ENCODE measurements around the gene FBXO30. TPM values are rescaled to one million over a fixed set of nuclear protein-coding genes. Genes with fewer than 3 reads are reported as not detected.

The FBXO30 gene, protein sequence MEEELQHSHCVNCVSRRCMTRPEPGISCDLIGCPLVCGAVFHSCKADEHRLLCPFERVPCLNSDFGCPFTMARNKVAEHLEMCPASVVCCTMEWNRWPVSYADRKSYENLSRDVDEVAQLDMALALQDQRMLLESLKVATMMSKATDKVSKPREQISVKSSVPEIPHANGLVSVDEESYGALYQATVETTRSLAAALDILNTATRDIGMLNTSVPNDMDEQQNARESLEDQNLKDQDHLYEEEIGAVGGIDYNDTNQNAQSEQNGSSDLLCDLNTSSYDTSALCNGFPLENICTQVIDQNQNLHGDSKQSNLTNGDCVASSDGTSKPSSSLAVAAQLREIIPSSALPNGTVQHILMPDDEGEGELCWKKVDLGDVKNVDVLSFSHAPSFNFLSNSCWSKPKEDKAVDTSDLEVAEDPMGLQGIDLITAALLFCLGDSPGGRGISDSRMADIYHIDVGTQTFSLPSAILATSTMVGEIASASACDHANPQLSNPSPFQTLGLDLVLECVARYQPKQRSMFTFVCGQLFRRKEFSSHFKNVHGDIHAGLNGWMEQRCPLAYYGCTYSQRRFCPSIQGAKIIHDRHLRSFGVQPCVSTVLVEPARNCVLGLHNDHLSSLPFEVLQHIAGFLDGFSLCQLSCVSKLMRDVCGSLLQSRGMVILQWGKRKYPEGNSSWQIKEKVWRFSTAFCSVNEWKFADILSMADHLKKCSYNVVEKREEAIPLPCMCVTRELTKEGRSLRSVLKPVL
- 1 to 10 TPM; 2.0 to 5.4 TPM for total RNA-seq

DNA sequence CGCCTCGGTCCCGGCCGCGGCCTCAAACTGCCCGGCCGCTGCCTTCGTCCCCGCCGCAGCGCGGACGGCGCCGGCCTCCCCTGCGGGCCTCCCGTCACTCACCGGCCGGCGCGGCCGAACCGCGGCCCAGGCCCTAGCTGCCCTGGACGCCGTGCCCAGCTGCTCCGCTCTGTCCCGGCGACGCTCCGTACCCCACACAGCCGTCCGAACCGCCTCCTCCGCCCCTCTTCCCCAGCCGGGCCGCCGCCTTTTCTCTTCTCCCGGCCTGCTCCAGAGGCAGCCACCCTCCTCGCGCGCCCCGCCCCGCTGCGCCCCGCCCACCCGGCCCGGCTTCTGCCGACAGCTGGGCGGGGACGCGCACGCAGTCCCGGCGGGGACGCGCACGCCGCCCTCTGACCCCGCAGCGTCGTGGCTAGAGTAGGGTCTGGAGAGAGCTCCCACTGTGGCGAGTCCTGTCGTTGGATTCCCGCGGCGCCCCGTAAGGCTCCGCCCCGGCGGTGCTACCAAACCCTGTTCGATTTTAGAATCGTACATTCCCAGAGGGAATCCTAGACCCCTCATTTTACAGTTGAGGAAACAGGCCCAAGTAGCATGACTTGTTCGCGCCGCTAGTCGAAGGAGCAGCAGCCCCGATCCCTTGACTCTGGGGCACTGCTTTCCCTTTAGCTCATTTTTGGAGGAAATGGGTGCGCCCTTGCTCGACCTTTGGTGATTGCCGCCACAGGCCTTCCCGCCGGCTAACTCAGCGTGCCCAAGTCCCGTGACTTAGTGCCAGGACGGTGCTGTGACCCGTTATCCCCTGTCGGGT is at the start of gene FBXO30:
Gene FBXO30, minus strand, starts transcription at position 295 of the 808 bp plus-strand sequence. CDS start 8,390 bp downstream, outside the sequence.
- TF ChIP-seq, protein P1, sequence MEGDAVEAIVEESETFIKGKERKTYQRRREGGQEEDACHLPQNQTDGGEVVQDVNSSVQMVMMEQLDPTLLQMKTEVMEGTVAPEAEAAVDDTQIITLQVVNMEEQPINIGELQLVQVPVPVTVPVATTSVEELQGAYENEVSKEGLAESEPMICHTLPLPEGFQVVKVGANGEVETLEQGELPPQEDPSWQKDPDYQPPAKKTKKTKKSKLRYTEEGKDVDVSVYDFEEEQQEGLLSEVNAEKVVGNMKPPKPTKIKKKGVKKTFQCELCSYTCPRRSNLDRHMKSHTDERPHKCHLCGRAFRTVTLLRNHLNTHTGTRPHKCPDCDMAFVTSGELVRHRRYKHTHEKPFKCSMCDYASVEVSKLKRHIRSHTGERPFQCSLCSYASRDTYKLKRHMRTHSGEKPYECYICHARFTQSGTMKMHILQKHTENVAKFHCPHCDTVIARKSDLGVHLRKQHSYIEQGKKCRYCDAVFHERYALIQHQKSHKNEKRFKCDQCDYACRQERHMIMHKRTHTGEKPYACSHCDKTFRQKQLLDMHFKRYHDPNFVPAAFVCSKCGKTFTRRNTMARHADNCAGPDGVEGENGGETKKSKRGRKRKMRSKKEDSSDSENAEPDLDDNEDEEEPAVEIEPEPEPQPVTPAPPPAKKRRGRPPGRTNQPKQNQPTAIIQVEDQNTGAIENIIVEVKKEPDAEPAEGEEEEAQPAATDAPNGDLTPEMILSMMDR (IDR thresholded peaks at IDR 0.05) = peak in 4 of 7 experiments; percentile 36 to 57 (median 48)
- peak; percentile 77 to 80 (median 79) for TF ChIP-seq POLR2A (IDR thresholded peaks at IDR 0.05)
- Histone ChIP-seq H3K27ac (peak within 1 kb of the TSS; percentile 76 to 94 (median 89)), H3K9me3 (no peaks in the 10 kb centered on the region), H3K27me3 (no peaks in the 10 kb centered on the region), H3K4me3 (peak within 1 kb of the TSS; percentile 57 to 66), H3K4me1 (peaks cover 34% of the 10 kb centered on the region), H3K36me3 (replicated peaks in 1 of 2; ENCODE audit: insufficient read depth in 1 of 2, low read depth in 2 of 2) (no peaks in the 10 kb centered on the region)
- 0% methylated on average over 37 to 77 of the region's 88 CpGs for WGBS, 2 donors
- peak; percentile 82 to 90 (median 86) for DNase-seq
- intact Hi-C loops (cut with DNase I) = no loop called here
- peak; percentile 96 for ATAC-seq

DNA sequence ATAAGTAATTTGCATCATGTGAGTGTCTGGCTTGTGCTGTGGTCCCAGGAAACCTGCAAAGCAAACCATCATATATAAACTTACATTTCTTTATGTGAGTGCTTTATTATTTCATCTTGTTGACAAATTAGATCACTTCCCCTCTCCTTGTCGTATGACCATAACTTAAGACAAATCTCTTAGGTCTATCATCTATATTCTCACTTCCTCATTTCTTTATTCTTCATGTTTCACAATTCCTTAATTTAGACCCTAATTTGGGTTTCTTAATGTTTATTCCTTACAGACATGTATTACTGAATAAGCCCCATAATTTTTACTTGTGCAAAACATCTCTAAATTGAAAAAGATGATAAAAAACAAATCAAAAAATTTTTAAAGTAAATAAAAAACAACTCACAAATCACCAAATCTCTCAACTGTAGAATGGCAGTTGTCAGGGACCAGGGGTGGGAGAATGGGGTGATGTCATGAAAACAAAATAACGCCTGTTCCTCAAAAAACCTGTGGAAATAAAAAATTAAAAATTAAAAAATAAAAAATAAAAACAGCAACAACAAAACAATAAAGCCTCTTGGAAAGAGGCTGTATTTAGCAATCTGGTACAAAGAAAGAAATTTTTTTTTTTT is 49.5 kb upstream of the FBXO30 start:
- no peak overlapping the region for H3K27ac ChIP-seq
- TF ChIP-seq, protein P1 (IDR thresholded peaks at IDR 0.05) = no peak
- no peaks in the 10 kb centered on the region for H3K27me3 ChIP-seq
- WGBS, 2 donors = 85 to 88% methylated on average over 2 of the region's 2 CpGs
- ATAC-seq = no peak
- H3K36me3 ChIP-seq (replicated peaks in 1 of 2; ENCODE audit: insufficient read depth in 1 of 2, low read depth in 2 of 2) = no peaks in the 10 kb centered on the region
- H3K4me3 ChIP-seq = no peak overlapping the region
- intact Hi-C loops (cut with DNase I) = no loop called here
- DNase-seq = no peak
- no peaks in the 10 kb centered on the region for H3K9me3 ChIP-seq
- H3K4me1 ChIP-seq = no peaks in the 10 kb centered on the region

- Histone ChIP-seq H3K4me1 (no peaks in the 10 kb centered on the region), H3K9me3 (no peaks in the 10 kb centered on the region), H3K27me3 (no peaks in the 10 kb centered on the region), H3K27ac (no peak overlapping the region), H3K4me3 (no peak overlapping the region), H3K36me3 (replicated peaks in 1 of 2; ENCODE audit: insufficient read depth in 1 of 2, low read depth in 2 of 2) (no peaks in the 10 kb centered on the region)
- intact Hi-C loops (cut with DNase I) = no loop called here
- ATAC-seq (no peak), DNase-seq (no peak)
- WGBS, 2 donors = 62 to 69% methylated on average over 1 of the region's 1 CpG
- no peak for TF ChIP-seq POLR2A (IDR thresholded peaks at IDR 0.05)
- TF ChIP-seq, protein P1 (IDR thresholded peaks at IDR 0.05) = no peak
These were observed 48.8 kb upstream of the FBXO30 start for GRCh38 chr6:145863366-145863765.

- intact Hi-C loops (cut with DNase I) = no loop called here
- WGBS, 2 donors = 96 to 100% methylated on average over 1 of the region's 1 CpG
These were observed 46.0 kb upstream of the FBXO30 start for GRCh38 chr6:145860562-145860961.

More at GRCh38 chr6:145860562-145860961, 46.0 kb upstream of the FBXO30 start:
- no peaks in the 10 kb centered on the region for H3K9me3 ChIP-seq
- TF ChIP-seq, protein P1 (IDR thresholded peaks at IDR 0.05) = no peak
- TF ChIP-seq POLR2A (IDR thresholded peaks at IDR 0.05) = no peak
- H3K4me1 ChIP-seq = no peaks in the 10 kb centered on the region
- no peak overlapping the region for H3K4me3 ChIP-seq
- DNase-seq (no peak), ATAC-seq (no peak)
- H3K36me3 ChIP-seq (replicated peaks in 1 of 2; ENCODE audit: insufficient read depth in 1 of 2, low read depth in 2 of 2) = no peaks in the 10 kb centered on the region
- no peak overlapping the region for H3K27ac ChIP-seq
- H3K27me3 ChIP-seq = no peaks in the 10 kb centered on the region

Data from body of pancreas (tissue), 4 donors.